Skeletal muscle satellite cell (primary cell): Measurements from ENCODE around the gene FRMPD4.

Experiments
- H3K27me3 ChIP-seq: 2 replicates; pipeline ENCODE4 v1.7.0; 2013; ENCODE audit warnings: low read length; ENCODE audit not compliant: control insufficient read depth, insufficient read depth
- H3K36me3 ChIP-seq: 2 replicates; pipeline ENCODE4 v1.7.0; 2013; ENCODE audit warnings: mild to moderate bottlenecking, control low read depth, low read length; ENCODE audit not compliant: insufficient read depth
- H3K4me1 ChIP-seq: 2 replicates; pipeline ENCODE4 v1.7.0; 2013; ENCODE audit warnings: low read length; ENCODE audit not compliant: control insufficient read depth, insufficient read depth
- H3K4me2 ChIP-seq: 2 replicates; pipeline ENCODE4 v1.7.0; 2013; ENCODE audit warnings: mild to moderate bottlenecking, low read length
- H3K4me3 ChIP-seq: 2 replicates; pipeline ENCODE4 v1.7.0; 2013; ENCODE audit warnings: low read length
- H3K9ac ChIP-seq: 2 replicates; pipeline ENCODE4 v1.7.0; 2013; ENCODE audit warnings: mild to moderate bottlenecking, low read depth, low read length, moderate library complexity
- H3K9me3 ChIP-seq: replicated peaks from 2 replicates; pipeline ENCODE4 v1.7.0; 2013; ENCODE audit warnings: mild to moderate bottlenecking, control low read depth, low read length

The FRMPD4 gene

DNA sequence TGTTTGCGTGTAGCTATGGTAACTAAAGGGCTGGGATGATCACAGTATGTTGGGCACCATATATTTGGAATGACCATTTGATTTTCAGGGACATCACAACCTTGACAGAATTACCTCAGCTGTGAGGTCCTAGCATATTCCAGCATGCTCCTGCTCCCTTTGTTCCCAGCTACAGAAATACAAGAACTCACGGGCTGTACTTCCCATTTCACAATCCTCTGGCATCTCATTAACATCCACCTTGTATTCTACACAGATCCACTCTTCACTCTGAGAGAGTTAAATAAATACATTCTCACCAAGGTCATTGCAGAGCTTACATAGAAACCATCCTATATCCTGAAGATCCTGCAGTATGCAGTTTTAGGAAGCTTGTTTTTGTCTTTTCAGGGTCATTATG, 169.7 kb downstream of the FRMPD4 start:
- Histone ChIP-seq H3K27me3 (no peaks in the 10 kb centered on the region), H3K4me2 (no peak overlapping the region), H3K9me3 (no peaks in the 10 kb centered on the region), H3K36me3 (no peaks in the 10 kb centered on the region), H3K4me3 (no peak overlapping the region), H3K9ac (no peak overlapping the region), H3K4me1 (peaks cover 7% of the 10 kb centered on the region)

GRCh38 chrX:12308420-12308819, 170.1 kb downstream of the FRMPD4 start:
- Histone ChIP-seq H3K9me3 (no peaks in the 10 kb centered on the region), H3K4me1 (peaks cover 7% of the 10 kb centered on the region), H3K4me3 (no peak overlapping the region), H3K36me3 (no peaks in the 10 kb centered on the region), H3K27me3 (no peaks in the 10 kb centered on the region), H3K4me2 (no peak overlapping the region), H3K9ac (no peak overlapping the region)

GRCh38 chrX:12309040-12309743, 170.9 kb downstream of the FRMPD4 start:
- Histone ChIP-seq H3K4me3 (no peak overlapping the region), H3K36me3 (no peaks in the 10 kb centered on the region), H3K27me3 (no peaks in the 10 kb centered on the region), H3K9me3 (no peaks in the 10 kb centered on the region), H3K4me2 (no peak overlapping the region), H3K9ac (no peak overlapping the region), H3K4me1 (peaks cover 6% of the 10 kb centered on the region)

GRCh38 chrX:12309744-12310076, 171.4 kb downstream of the FRMPD4 start:
- Histone ChIP-seq H3K4me2 (no peak overlapping the region), H3K9ac (no peak overlapping the region), H3K27me3 (no peaks in the 10 kb centered on the region), H3K4me1 (peaks cover under 1% of the 10 kb centered on the region), H3K36me3 (no peaks in the 10 kb centered on the region), H3K4me3 (no peak overlapping the region), H3K9me3 (no peaks in the 10 kb centered on the region)

DNA sequence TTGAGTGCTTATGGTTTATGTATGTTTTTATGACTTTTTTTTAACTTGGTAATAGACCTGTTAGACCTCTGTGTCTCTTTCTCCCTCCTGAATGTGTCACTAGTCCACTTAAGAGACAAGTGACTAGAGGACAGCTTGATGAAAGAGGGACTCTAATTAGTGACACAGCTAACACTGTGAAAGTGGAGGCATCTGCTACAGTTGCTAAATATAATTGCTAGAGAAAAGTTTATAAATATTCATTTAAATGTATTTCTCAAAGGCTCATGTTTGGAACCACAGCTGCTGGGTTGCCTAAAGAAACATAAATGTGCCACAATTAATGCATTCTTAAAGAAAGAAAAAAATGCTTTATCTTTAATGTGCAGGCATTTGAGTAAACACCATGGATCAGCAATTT, 176.4 kb downstream of the FRMPD4 start:
- Histone ChIP-seq H3K36me3 (no peaks in the 10 kb centered on the region), H3K9me3 (no peaks in the 10 kb centered on the region), H3K4me1 (no peaks in the 10 kb centered on the region), H3K9ac (no peak overlapping the region), H3K27me3 (no peaks in the 10 kb centered on the region), H3K4me3 (no peak overlapping the region), H3K4me2 (no peak overlapping the region)

- no peak overlapping the region for H3K4me2 ChIP-seq
These were observed 177.3 kb downstream of the FRMPD4 start for GRCh38 chrX:12315526-12315925.

GRCh38 chrX:12319003-12319519, 180.8 kb downstream of the FRMPD4 start:
- Histone ChIP-seq H3K4me2 (no peak overlapping the region), H3K36me3 (no peaks in the 10 kb centered on the region), H3K4me3 (no peak overlapping the region), H3K4me1 (no peaks in the 10 kb centered on the region), H3K9ac (no peak overlapping the region), H3K9me3 (no peaks in the 10 kb centered on the region), H3K27me3 (no peaks in the 10 kb centered on the region)

More at GRCh38 chrX:12315526-12315925, 177.3 kb downstream of the FRMPD4 start:
- Histone ChIP-seq H3K4me1 (no peaks in the 10 kb centered on the region), H3K4me3 (no peak overlapping the region), H3K9ac (no peak overlapping the region), H3K27me3 (no peaks in the 10 kb centered on the region), H3K9me3 (no peaks in the 10 kb centered on the region), H3K36me3 (no peaks in the 10 kb centered on the region)

- Histone ChIP-seq H3K4me1 (no peaks in the 10 kb centered on the region), H3K9ac (no peak overlapping the region), H3K4me2 (no peak overlapping the region), H3K36me3 (no peaks in the 10 kb centered on the region), H3K4me3 (no peak overlapping the region), H3K9me3 (no peaks in the 10 kb centered on the region), H3K27me3 (no peaks in the 10 kb centered on the region)
These were observed 181.7 kb downstream of the FRMPD4 start for GRCh38 chrX:12319992-12320391.

- Histone ChIP-seq H3K4me3 (no peak overlapping the region), H3K4me2 (no peak overlapping the region), H3K9ac (no peak overlapping the region), H3K4me1 (no peaks in the 10 kb centered on the region), H3K9me3 (no peaks in the 10 kb centered on the region), H3K36me3 (no peaks in the 10 kb centered on the region), H3K27me3 (no peaks in the 10 kb centered on the region)
These were observed 183.8 kb downstream of the FRMPD4 start for GRCh38 chrX:12322031-12322430.

DNA sequence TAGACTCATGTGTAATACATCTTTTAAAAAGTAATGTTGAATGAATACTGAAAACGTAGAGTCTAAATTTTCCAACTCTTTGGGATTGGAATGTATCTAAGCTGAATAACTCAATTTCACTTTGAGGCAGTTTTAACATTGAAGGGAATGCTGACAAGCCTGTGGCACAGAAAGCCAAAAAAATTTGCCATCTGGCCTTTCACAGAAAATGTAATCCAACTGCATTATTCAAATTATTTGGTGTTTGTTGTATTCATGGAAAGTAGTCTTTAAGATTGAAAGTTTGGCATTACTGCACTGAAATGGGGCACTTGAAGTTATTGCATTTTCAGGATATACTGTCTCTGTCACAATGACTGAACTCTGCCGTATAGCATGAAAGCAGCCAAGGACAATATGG, 186.9 kb downstream of the FRMPD4 start:
- Histone ChIP-seq H3K36me3 (no peaks in the 10 kb centered on the region), H3K9me3 (no peaks in the 10 kb centered on the region), H3K4me3 (no peak overlapping the region), H3K4me1 (no peaks in the 10 kb centered on the region), H3K4me2 (no peak overlapping the region), H3K27me3 (no peaks in the 10 kb centered on the region), H3K9ac (no peak overlapping the region)

- Histone ChIP-seq H3K27me3 (no peaks in the 10 kb centered on the region), H3K36me3 (no peaks in the 10 kb centered on the region), H3K4me2 (no peak overlapping the region), H3K9me3 (no peaks in the 10 kb centered on the region), H3K4me3 (no peak overlapping the region), H3K4me1 (no peaks in the 10 kb centered on the region), H3K9ac (no peak overlapping the region)
These were observed 189.6 kb downstream of the FRMPD4 start for GRCh38 chrX:12327836-12328235.

- H3K4me1 ChIP-seq, result no peaks in the 10 kb centered on the region
- H3K27me3 ChIP-seq, result no peaks in the 10 kb centered on the region
- no peak overlapping the region for H3K9ac ChIP-seq
- no peak overlapping the region for H3K4me3 ChIP-seq
- H3K9me3 ChIP-seq, result no peaks in the 10 kb centered on the region
- H3K36me3 ChIP-seq, result no peaks in the 10 kb centered on the region
- no peak overlapping the region for H3K4me2 ChIP-seq
These were observed 191.2 kb downstream of the FRMPD4 start for GRCh38 chrX:12329476-12329875.
